ENCODE results near the gene PEX14.

GRCh38 chr1:10549904-10550664 lies 75.3 kb downstream of the PEX14 start:
- TF ChIP-seq BHLHE40 (IDR thresholded peaks at IDR 0.05; ENCODE audit: borderline replicate concordance in 1 of 2, low read depth in 2 of 2, low read length in 1 of 2) (no peak), REST (IDR thresholded peaks at IDR 0.05; ENCODE audit: low read depth, low read length) (no peak), CEBPB (IDR thresholded peaks at IDR 0.05; ENCODE audit: borderline replicate concordance in 1 of 2, low read depth in 2 of 2, low read length in 2 of 2) (no peak)
